Adrenal gland (tissue), 12 donors: Measurements from ENCODE around the gene TMEM37. TPM values are rescaled to one million over a fixed set of nuclear protein-coding genes. Genes with fewer than 3 reads are reported as not detected.

Experiments used
- DNase-seq, 7 donors: peaks; one replicate each; pipeline ENCODE4 v3.0.0-alpha.2; 2019 to 2020
- H3K27ac ChIP-seq, 5 donors: fragments of 200-600 bp; sonication (generic) in 4 of 5; 1 replicate in 3 of 5; 2 replicates in 2 of 5; pipeline versions ENCODE4 v1.5.1 to v1.8.0; 2016 to 2020; ENCODE audit warnings: mild to moderate bottlenecking in 1 of 5
- H3K27me3 ChIP-seq: fragments of 200-600 bp; 2 replicates; pipeline ENCODE4 v1.8.0; 2021
- H3K36me3 ChIP-seq, 2 donors: fragments of 200-600 bp; replicated peaks in 1 of 2; 1 replicate in 1 of 2; 2 replicates in 1 of 2; pipeline versions ENCODE4 v1.5.1 to v1.8.0; 2018 to 2022
- H3K4me1 ChIP-seq, 2 donors: fragments of 200-600 bp; replicated peaks in 1 of 2; 1 replicate in 1 of 2; 2 replicates in 1 of 2; pipeline versions ENCODE4 v1.5.1 to v1.8.0; 2018 to 2021
- H3K4me3 ChIP-seq, 4 donors: fragments of 200-600 bp; sonication (generic) in 3 of 4; one replicate each; pipeline ENCODE4 v1.5.1; 2016 to 2018
- H3K9me3 ChIP-seq, 3 donors: fragments of 200-600 bp; sonication (generic) in 1 of 3; replicated peaks in 1 of 3; 1 replicate in 2 of 3; 2 replicates in 1 of 3; pipeline versions ENCODE4 v1.5.1 to v1.8.0; 2016 to 2021
- CTCF ChIP-seq, 6 experiments: fragments of 450-650 bp in 4 of 6; fragments of 200-600 bp in 2 of 6; sonication (generic) in 1 of 6; IDR thresholded peaks; 1 replicate in 5 of 6; 2 replicates in 1 of 6; pipeline versions ENCODE4 v1.5.1 to v1.8.0; 2016 to 2021; ENCODE audit warnings: antibody characterized with exemption in 6 of 6, mild to moderate bottlenecking in 2 of 6, moderate library complexity in 1 of 6
- POLR2A ChIP-seq, 2 donors: fragments of 450-650 bp; IDR thresholded peaks; one replicate each; pipeline ENCODE4 v1.6.1; 2017; ENCODE audit warnings: antibody characterized with exemption in 2 of 2, mild to moderate bottlenecking in 2 of 2, moderate library complexity in 1 of 2
- WGBS, 4 donors: extraction: QIAGEN DNeasy Blood & Tissue Kit in 2 of 4; methylation state at CpG; one replicate each; pipeline versions ENCODE4 v1.1.5 to v1.1.7; 2013 to 2017; 5-methylcytosine and 5-hydroxymethylcytosine counted together
- intact Hi-C, 2 donors: fragments of 100-400 bp; cut with DNase I; formaldehyde crosslinking; loops; one replicate each; pipeline versions ENCODE4 v1.14.1 to v1.15.0; 2022 to 2023
- polyA plus RNA-seq, 3 donors: library from polyadenylated mRNA; stranded (reverse); fragments of 200-250 nt in 2 of 3; fragments of 350-450 nt in 1 of 3; fragmentation: Illumina TruSeq in 1 of 3; extraction: RNeasy Lipid Tissue Mini Kit (QIAGEN cat#74804) in 1 of 3; gene quantifications; one replicate each; pipeline ENCODE4 v1.2.3, GENCODE V29; 2013 to 2014
- total RNA-seq, 9 donors: library from RNA; depleted of rRNA in 4 of 9; stranded (reverse); fragments of >200 nt in 4 of 9; fragments of 120-200 nt in 1 of 9; fragmentation: NEBNext Ultra II Directional in 1 of 9; extraction: Animal tissue kit (Norgen Biotek cat#: 25700) in 1 of 9; gene quantifications; one replicate each; pipeline versions ENCODE4 v1.1.0 to v1.2.4, GENCODE V29; 2013 to 2023
- donor health status: healthy with polysubstance abuse.
- donor health status: Bipolar disorder and iron deficiency.
- donor health status: DM: yes; HTN: yes; CAD: no.
- donor health status: DM: no; HTN: no; CAD: no.
- donor health status: DM: no; HTN: no; CAD: no.
- donor health status: DM: yes; HTN: yes; CAD: no.

Gene TMEM37
- total and polyA plus RNA-seq, 12 donors = 5.5 to 31.8 (median 14.7) TPM

- intact Hi-C loops = no loop called here
- WGBS, 4 donors = 92 to 94% (median 93%) methylated on average over 11 of the region's 11 CpGs
Observed at GRCh38 chr2:119465687-119466086, 34.0 kb downstream of the TMEM37 start.

GRCh38 chr2:119466373-119466772 is 34.7 kb downstream of the TMEM37 start:
- Histone ChIP-seq H3K4me3 (no peak overlapping the region), H3K27me3 (no peaks in the 10 kb centered on the region), H3K27ac (no peak overlapping the region), H3K36me3 (no peaks in the 10 kb centered on the region), H3K9me3 (no peaks in the 10 kb centered on the region), H3K4me1 (peaks cover 0 to 7% of the 10 kb centered on the region in 2 donors)
- 84 to 94% (median 92%) methylated on average over 4 of the region's 4 CpGs for WGBS, 4 donors
- no peak for TF ChIP-seq POLR2A (IDR thresholded peaks at IDR 0.05)
- TF ChIP-seq CTCF (IDR thresholded peaks at IDR 0.05) = no peak
- DNase-seq = peak in 1 of 7 donors; percentile 6
- intact Hi-C loops = no loop called here

More at GRCh38 chr2:119465687-119466086, 34.0 kb downstream of the TMEM37 start:
- Histone ChIP-seq H3K27me3 (no peaks in the 10 kb centered on the region), H3K9me3 (no peaks in the 10 kb centered on the region), H3K4me1 (peaks cover 0 to 7% of the 10 kb centered on the region in 2 donors), H3K27ac (no peak overlapping the region), H3K36me3 (no peaks in the 10 kb centered on the region), H3K4me3 (no peak overlapping the region)
- no peak for TF ChIP-seq CTCF (IDR thresholded peaks at IDR 0.05)
- DNase-seq = no peak

- no peak for TF ChIP-seq POLR2A (IDR thresholded peaks at IDR 0.05)
- TF ChIP-seq CTCF (IDR thresholded peaks at IDR 0.05) = no peak
- H3K4me3 ChIP-seq = no peak overlapping the region
- peaks cover 0 to 7% of the 10 kb centered on the region in 2 donors for H3K4me1 ChIP-seq
- intact Hi-C loops = no loop called here
- H3K9me3 ChIP-seq = no peaks in the 10 kb centered on the region
- H3K27me3 ChIP-seq = no peaks in the 10 kb centered on the region
- no peak for DNase-seq
- no peaks in the 10 kb centered on the region for H3K36me3 ChIP-seq
- 47 to 51% (median 48%) methylated on average over 3 of the region's 3 CpGs for WGBS, 4 donors
- H3K27ac ChIP-seq = no peak overlapping the region
Observed at GRCh38 chr2:119468154-119468955, 36.7 kb downstream of the TMEM37 start.

DNA sequence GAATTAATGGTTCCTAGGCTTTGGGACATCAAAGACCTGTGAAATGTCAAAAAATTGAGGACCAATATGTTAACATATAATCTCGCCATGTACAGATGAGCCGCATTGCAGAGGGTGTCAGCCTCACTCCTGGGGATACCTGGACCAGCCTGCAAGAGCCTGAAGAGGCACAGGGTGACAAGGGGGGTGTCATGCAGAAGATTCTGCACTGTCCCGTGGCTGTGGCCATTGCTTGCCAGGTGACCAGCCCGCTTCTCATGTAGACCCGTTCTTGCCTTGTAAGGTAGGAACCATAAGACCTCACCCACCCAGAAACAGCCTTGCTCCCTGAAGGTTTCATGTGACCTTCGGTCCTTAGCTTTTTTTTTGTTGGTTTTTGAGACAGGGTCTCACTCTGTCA is 37.5 kb downstream of the TMEM37 start:
- intact Hi-C loops = no loop called here
- 85 to 98% (median 92%) methylated on average over 5 to 6 of the region's 6 CpGs for WGBS, 4 donors
- Histone ChIP-seq H3K4me1 (peaks cover 0 to 7% of the 10 kb centered on the region in 2 donors), H3K36me3 (no peaks in the 10 kb centered on the region), H3K27ac (no peak overlapping the region), H3K4me3 (no peak overlapping the region), H3K27me3 (no peaks in the 10 kb centered on the region), H3K9me3 (no peaks in the 10 kb centered on the region)
- no peak for DNase-seq
- TF ChIP-seq POLR2A (IDR thresholded peaks at IDR 0.05) = no peak
- no peak for TF ChIP-seq CTCF (IDR thresholded peaks at IDR 0.05)
